SJCRH30 (cell line): ENCODE measurements around the gene TNFRSF19. TPM values are rescaled to one million over a fixed set of nuclear protein-coding genes. Genes with fewer than 3 reads are reported as not detected.

Source experiments
- DNase-seq, 2 experiments: peaks; one replicate each; pipeline ENCODE4 v3.0.0-alpha.2; 2015 to 2020
- H3K27ac ChIP-seq: fragments of 250-450 bp; sonication (Bioruptor Pico); 2 replicates; pipeline ENCODE4 v1.5.1; 2020; ENCODE audit warnings: mild to moderate bottlenecking, moderate library complexity
- H3K27me3 ChIP-seq: fragments of 250-450 bp; sonication (Bioruptor Pico); 2 replicates; pipeline ENCODE4 v1.5.1; 2020; ENCODE audit warnings: mild to moderate bottlenecking, moderate library complexity
- H3K36me3 ChIP-seq: fragments of 250-450 bp; sonication (Bioruptor Pico); 2 replicates; pipeline ENCODE4 v1.5.1; 2020; ENCODE audit warnings: mild to moderate bottlenecking, moderate library complexity
- H3K4me1 ChIP-seq: fragments of 250-450 bp; sonication (Bioruptor Pico); 2 replicates; pipeline ENCODE4 v1.5.1; 2020; ENCODE audit warnings: mild to moderate bottlenecking, moderate library complexity
- H3K4me3 ChIP-seq: fragments of 250-450 bp; sonication (Bioruptor Pico); 2 replicates; pipeline ENCODE4 v1.5.1; 2020; ENCODE audit warnings: mild to moderate bottlenecking, moderate library complexity
- H3K9me3 ChIP-seq: fragments of 250-450 bp; sonication (Bioruptor Pico); replicated peaks from 2 replicates; pipeline ENCODE4 v1.5.1; 2020; ENCODE audit warnings: mild to moderate bottlenecking, moderate library complexity
- total RNA-seq: library from RNA; depleted of rRNA; stranded (reverse); fragments of >200 nt; shearing (Covaris generic); gene quantifications from 2 replicates; pipeline ENCODE4 v1.2.3, GENCODE V29; 2014

Gene TNFRSF19
- total RNA-seq, 1 experiment from 2014 or later: 3.8 TPM

DNA sequence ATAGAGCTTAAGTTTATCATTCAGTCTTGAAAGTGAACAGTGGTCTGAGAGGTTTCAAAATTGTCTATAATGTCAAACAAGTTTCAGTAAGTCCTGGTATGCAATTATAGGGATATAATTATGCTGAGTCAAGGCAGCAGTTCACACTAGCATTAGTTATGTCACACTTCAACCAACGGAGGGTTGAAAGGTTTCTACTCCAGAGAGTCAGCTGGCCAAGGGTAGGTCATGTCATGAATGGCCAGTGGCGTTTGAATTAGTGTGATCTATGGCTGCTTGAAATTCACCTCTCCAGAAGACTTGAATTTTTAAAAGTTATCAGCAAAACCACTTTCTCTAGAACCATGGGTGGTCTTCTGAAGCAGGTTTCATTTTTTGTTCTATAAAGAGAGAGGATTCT, 108.6 kb downstream of the TNFRSF19 start:
- Histone ChIP-seq H3K36me3 (no peaks in the 10 kb centered on the region), H3K4me1 (peaks cover 5% of the 10 kb centered on the region), H3K9me3 (peaks cover 6% of the 10 kb centered on the region), H3K4me3 (no peak overlapping the region), H3K27me3 (no peaks in the 10 kb centered on the region), H3K27ac (no peak overlapping the region)
- no peak for DNase-seq

DNA sequence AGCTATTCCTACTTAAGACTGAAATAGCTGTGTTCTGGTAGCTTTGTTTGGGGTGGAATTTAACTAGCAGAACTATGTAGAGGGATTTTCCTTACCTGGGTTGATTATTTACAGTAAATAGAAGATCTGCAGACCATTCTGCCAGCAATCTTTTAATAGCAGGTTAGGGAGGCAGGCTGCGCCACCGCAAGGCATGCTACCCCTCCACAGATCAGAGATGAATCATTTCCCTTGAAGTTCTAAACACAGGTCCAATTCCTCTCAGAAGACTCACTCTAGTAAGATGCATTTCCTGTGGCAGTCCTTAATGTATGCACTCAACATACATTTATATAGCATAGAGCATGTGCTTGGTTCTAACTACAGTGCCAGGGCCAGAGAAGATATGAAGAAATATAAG, 109.0 kb downstream of the TNFRSF19 start:
- no peak overlapping the region for H3K27ac ChIP-seq
- no peak for DNase-seq
- H3K27me3 ChIP-seq: no peaks in the 10 kb centered on the region

DNA sequence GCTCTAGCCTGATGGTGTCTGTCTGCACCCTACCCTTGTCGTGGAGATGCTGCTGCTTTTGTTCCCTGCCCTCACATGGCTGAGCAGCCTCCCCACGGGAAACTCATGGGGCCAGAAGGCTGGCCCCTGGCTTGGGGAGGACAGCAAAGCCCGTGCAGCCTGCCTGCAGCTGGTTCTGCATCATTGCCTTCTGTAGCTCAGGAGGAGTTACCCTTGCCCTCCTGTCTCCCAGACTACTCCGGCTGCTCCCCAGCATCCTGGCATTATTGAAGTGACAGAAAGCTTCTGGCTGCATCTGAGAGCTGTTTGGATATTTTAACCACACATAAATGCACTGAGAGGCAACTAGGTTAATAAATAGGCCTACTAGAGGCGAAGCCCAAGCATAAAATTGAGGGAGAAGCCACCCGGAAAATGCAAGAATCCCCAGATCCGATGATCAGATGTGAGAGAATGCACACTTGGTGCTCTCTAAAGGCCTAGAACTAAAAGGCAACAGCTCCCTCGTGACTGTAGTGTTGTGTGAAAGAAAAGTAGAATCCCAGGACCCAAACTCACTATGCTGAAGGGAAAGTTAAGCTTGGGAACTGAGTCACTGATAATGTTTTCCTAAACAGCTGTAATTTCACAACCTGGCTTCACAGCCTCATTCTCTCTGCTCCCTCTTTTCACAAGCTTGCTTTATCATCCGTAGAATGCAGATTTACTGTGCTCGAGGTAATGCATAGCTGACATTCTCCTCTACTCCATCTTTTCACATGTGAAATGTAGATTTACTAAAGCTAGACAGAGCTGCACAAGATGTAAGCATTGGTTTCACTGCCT, 110.8 kb downstream of the TNFRSF19 start:
- Histone ChIP-seq H3K4me3 (no peak overlapping the region), H3K27ac (no peak overlapping the region), H3K9me3 (peaks cover 17% of the 10 kb centered on the region), H3K4me1 (no peaks in the 10 kb centered on the region), H3K36me3 (no peaks in the 10 kb centered on the region), H3K27me3 (no peaks in the 10 kb centered on the region)
- DNase-seq: no peak

More for the DNA sequence above, 109.0 kb downstream of the TNFRSF19 start:
- Histone ChIP-seq H3K36me3 (no peaks in the 10 kb centered on the region), H3K4me1 (peaks cover 1% of the 10 kb centered on the region), H3K9me3 (peaks cover 10% of the 10 kb centered on the region), H3K4me3 (no peak overlapping the region)

DNA sequence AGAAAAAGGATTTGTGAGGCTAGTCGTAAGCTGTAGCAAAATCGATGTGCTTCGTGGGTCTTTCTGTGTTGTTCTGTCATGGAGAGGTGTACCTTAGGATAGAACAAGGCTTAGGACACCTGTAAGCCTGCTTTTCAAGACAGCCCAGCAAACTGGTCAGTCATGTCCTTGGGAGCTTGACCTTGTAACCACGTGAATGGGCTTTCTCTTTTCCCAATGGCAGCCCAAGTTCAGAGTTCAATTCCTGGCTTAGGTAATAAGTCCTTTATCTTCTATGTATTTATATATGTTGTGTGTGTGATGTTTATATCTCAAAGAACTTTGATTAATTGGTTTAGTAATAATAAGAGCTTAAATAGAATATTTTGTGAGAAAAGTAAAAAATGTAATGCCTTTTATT, 112.9 kb downstream of the TNFRSF19 start:
- Histone ChIP-seq H3K4me3 (no peak overlapping the region), H3K27ac (no peak overlapping the region), H3K4me1 (no peaks in the 10 kb centered on the region), H3K9me3 (peaks cover 17% of the 10 kb centered on the region), H3K27me3 (no peaks in the 10 kb centered on the region), H3K36me3 (no peaks in the 10 kb centered on the region)
- DNase-seq: no peak

DNA sequence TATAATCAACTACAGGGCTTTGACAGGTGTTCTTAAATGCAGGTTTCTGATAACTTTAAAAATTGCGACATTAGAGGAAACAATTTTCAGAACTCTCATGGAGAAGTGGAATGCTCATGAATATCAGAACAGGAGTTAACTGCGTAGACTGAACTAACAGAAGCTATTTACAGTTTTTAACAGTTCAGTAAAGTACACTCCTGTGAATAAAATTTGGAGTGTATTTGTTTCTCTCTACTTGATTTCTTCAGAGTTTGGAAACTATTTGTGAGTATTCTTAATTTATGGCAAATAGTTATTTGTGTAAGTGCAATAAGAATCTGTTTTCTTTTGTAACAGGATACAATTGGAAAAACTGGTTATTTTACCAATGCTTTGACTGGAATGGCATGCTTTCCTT, 114.4 kb downstream of the TNFRSF19 start:
- H3K4me3 ChIP-seq: no peak overlapping the region
- no peaks in the 10 kb centered on the region for H3K36me3 ChIP-seq
- H3K9me3 ChIP-seq: peaks cover 17% of the 10 kb centered on the region
- H3K4me1 ChIP-seq: no peaks in the 10 kb centered on the region
- H3K27me3 ChIP-seq: no peaks in the 10 kb centered on the region
- no peak for DNase-seq
- no peak overlapping the region for H3K27ac ChIP-seq

DNA sequence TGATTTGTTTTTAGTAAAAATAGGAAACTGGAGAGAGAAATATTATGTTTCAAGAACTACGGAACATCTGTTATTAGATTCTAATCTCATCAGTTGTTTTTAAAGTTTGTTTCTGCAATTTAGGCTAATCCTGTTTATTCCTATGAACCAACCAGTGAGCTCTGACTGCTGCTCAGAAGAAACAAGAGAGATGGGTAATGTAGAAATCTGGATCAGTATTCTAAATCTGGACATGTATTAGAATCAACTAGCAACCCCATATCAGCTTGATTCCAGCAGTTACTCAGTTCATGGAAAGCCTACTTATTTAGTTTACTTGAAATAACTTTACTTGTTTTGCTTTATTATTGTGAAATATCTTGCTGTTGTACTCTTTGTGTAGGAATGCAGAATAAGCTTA, 115.2 kb downstream of the TNFRSF19 start:
- no peaks in the 10 kb centered on the region for H3K4me1 ChIP-seq
- peaks cover 17% of the 10 kb centered on the region for H3K9me3 ChIP-seq
- H3K27ac ChIP-seq: no peak overlapping the region
- H3K4me3 ChIP-seq: no peak overlapping the region
- no peak for DNase-seq
- no peaks in the 10 kb centered on the region for H3K27me3 ChIP-seq
- no peaks in the 10 kb centered on the region for H3K36me3 ChIP-seq

DNA sequence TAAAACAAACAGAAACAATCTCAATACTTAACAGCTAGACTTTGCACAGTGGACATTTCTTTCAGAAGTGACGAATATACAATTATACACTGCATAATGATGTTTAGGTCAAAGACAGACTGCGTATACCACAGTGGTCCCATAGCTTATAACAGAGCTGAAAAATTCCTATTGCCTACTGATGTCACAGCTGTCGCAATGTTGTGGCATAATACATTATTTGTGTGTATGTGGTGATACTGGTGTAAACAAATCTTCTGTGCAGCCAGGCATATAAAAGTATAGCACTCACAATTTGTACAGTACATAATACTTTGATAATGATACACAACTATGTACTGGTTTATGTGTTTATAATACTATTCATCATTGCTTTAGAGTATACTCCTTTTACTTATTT, 116.7 kb downstream of the TNFRSF19 start:
- Histone ChIP-seq H3K4me1 (no peaks in the 10 kb centered on the region), H3K27ac (no peak overlapping the region), H3K36me3 (no peaks in the 10 kb centered on the region), H3K27me3 (no peaks in the 10 kb centered on the region), H3K4me3 (no peak overlapping the region), H3K9me3 (peaks cover 17% of the 10 kb centered on the region)
- no peak for DNase-seq

DNA sequence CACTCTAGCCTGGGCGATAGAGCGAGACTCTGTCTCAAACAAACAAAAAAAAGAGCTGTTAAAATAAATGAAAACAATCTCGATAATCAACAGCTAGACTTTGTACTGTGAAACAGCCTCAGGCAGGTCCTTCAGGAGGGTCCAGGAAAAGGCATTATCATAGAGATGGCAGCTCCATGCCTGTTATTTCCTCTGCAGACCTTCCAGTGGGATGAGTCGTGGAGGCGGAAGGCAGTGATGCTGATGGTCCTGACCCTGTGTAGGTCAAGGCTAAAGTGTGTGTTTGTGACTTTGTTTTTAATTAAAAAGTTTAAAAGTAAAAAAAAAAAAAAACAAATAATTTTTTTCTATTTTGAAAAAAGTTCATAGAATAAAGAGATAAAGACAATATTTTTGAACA, 117.4 kb downstream of the TNFRSF19 start:
- Histone ChIP-seq H3K9me3 (peaks cover 17% of the 10 kb centered on the region), H3K27me3 (no peaks in the 10 kb centered on the region), H3K4me1 (no peaks in the 10 kb centered on the region), H3K27ac (no peak overlapping the region), H3K4me3 (no peak overlapping the region), H3K36me3 (no peaks in the 10 kb centered on the region)
- DNase-seq: no peak

DNA sequence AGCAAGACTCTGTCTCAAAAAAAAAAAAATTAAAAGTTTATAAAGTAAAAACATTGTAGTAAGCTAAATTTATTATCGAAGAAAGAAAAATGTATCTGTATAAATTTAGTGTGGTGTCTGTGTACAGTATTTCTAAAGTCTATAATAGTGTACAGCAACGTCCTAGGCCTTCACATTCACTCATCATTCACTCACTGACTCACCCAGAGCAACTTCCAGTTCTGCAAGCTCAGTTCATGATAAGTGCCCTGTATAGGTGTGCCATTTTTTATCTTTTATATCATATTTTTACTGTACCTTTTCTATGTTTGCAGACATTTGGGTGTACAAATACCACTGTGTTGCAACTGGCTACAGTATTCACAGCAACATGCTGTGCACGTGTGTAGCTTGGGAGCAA, 118.1 kb downstream of the TNFRSF19 start:
- no peak overlapping the region for H3K4me3 ChIP-seq
- no peaks in the 10 kb centered on the region for H3K27me3 ChIP-seq
- peaks cover 16% of the 10 kb centered on the region for H3K9me3 ChIP-seq
- H3K4me1 ChIP-seq: no peaks in the 10 kb centered on the region
- DNase-seq: no peak
- H3K27ac ChIP-seq: no peak overlapping the region
- no peaks in the 10 kb centered on the region for H3K36me3 ChIP-seq

DNA sequence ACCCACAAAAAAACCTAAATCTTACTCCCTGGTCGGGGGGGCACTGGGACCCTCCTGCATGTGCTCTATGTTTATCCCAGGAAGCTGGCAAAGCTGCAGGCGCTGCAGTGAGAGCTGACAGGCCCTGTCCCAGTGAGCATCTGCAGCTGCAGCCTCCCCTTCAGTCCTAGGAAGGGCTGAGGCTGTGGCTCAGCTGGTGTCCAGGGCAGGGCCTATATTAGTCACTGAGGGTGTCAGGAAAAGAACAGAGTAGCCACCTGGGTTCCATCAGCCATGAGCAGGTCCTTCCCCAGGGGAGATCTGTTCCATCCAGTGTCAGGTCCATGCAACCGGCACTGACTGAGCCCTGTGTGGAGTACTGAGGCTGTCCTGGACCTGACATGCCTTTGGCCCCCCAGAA, 120.5 kb downstream of the TNFRSF19 start:
- Histone ChIP-seq H3K4me1 (no peaks in the 10 kb centered on the region), H3K9me3 (no peaks in the 10 kb centered on the region), H3K36me3 (no peaks in the 10 kb centered on the region), H3K4me3 (no peak overlapping the region), H3K27me3 (no peaks in the 10 kb centered on the region), H3K27ac (no peak overlapping the region)
- no peak for DNase-seq

DNA sequence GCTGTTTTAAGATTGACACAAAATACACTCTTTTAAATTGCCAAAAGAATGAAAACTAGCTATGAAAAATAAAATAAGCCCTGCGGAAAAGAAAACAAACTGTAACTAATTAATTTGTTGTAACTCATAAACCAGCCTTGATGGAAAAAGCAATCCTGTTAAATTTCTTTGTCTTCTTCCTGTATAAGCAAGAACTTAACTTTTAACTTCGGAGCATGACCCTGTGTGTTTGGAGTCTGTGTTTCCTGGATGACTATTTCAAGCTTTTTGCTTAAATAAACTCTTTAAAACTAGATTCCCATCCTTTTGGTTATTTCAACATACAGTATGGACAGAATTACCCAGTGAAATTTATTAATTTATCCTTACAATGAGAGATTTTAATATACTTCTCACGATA, 122.6 kb downstream of the TNFRSF19 start:
- no peak for DNase-seq
- no peak overlapping the region for H3K27ac ChIP-seq

DNA sequence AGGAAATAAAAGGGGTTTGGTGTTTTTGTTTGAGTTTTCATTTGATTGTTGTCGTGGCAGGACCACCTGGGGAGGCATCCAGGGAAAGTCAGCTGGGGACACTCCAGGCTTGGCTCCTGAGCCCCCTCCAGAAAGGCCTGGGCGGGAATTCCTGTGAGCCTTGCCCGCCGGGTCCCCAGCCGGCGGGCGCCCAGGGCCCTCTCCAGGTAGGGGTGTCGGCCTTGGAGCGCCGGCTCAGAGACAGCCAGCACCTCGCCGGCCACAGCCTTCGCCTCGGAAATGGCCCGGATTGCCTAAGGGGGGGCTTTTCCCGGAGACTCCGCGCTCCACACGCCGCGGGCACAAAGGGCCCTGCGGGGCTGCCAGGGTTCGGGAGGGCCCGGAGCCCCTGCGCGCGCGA, 125.0 kb downstream of the TNFRSF19 start:
- no peak overlapping the region; the same call in 1 of the 2 replicates for H3K4me3 ChIP-seq
- H3K36me3 ChIP-seq: no peaks in the 10 kb centered on the region
- H3K4me1 ChIP-seq: no peaks in the 10 kb centered on the region
- H3K27me3 ChIP-seq: no peaks in the 10 kb centered on the region
- no peak overlapping the region for H3K27ac ChIP-seq
- H3K9me3 ChIP-seq: no peaks in the 10 kb centered on the region
- no peak for DNase-seq

More for the DNA sequence above, 122.6 kb downstream of the TNFRSF19 start:
- Histone ChIP-seq H3K4me3 (no peak overlapping the region), H3K4me1 (no peaks in the 10 kb centered on the region), H3K9me3 (no peaks in the 10 kb centered on the region), H3K27me3 (no peaks in the 10 kb centered on the region), H3K36me3 (no peaks in the 10 kb centered on the region)

DNA sequence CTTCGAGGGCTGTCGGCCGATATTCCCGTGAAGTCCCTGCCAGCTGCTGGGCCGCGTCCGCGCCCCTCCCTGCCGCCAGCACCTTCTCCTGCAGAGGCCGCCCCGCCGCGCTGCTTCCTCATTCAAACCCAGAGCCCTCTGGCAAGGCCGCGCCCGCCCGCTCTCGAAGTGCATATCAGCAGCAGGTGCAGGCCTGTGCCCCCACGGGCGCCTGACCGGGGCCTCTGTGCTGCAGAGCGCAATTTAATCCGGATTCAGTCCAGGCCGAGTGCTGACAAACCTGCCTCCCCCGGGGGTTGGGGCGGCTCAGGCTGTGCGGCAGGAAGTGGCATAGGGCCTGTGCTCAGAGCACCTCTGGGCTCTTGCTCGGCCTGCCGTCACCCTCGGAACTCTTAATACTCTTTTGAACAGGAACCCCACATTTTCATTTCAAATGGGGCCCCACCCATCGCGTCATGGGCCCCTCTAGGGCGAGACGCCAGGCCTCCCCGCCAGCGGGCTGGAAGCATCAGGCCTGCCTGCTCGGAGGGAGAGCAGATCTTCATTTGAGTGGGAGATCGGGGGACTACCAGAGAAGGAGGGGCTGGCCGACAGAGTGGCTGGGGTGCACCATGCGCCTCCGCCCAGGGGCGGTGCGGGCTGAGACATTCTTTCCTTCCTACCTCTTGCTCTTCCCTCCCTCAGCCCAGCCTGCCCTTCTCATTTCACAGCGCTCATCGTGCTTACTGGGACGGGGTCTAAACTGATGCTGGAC, 125.7 kb downstream of the TNFRSF19 start:
- no peak overlapping the region for H3K27ac ChIP-seq
- no peaks in the 10 kb centered on the region for H3K27me3 ChIP-seq
- H3K4me1 ChIP-seq: peaks cover 2% of the 10 kb centered on the region
- no peaks in the 10 kb centered on the region for H3K36me3 ChIP-seq
- no peaks in the 10 kb centered on the region for H3K9me3 ChIP-seq
- peak overlapping the region; percentile 44 for H3K4me3 ChIP-seq
- peak; percentile 71 to 72 for DNase-seq

DNA sequence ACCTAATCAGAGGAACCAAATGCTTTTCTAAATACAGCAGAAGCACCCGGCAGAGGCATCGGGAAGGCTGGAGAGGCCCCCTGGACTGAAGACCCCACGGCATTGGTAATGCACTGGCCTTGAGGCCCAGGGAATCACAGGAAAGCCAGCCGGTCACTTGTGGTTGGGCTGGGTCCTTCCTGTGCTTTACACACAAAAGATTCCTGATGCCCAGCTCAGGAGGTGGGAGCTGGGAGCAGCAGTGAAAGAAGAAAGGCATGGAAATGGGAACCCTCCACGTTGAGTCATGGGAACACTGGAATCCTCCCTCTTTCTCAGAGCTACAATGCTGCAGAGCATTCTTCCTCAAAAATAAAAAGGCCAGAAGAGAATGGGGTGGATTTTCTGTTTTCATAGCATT, 126.4 kb downstream of the TNFRSF19 start:
- no peaks in the 10 kb centered on the region for H3K9me3 ChIP-seq
- no peak for DNase-seq
- H3K27ac ChIP-seq: no peak overlapping the region
- no peak overlapping the region for H3K4me3 ChIP-seq
- H3K36me3 ChIP-seq: no peaks in the 10 kb centered on the region
- no peaks in the 10 kb centered on the region for H3K27me3 ChIP-seq
- H3K4me1 ChIP-seq: peaks cover 7% of the 10 kb centered on the region

DNA sequence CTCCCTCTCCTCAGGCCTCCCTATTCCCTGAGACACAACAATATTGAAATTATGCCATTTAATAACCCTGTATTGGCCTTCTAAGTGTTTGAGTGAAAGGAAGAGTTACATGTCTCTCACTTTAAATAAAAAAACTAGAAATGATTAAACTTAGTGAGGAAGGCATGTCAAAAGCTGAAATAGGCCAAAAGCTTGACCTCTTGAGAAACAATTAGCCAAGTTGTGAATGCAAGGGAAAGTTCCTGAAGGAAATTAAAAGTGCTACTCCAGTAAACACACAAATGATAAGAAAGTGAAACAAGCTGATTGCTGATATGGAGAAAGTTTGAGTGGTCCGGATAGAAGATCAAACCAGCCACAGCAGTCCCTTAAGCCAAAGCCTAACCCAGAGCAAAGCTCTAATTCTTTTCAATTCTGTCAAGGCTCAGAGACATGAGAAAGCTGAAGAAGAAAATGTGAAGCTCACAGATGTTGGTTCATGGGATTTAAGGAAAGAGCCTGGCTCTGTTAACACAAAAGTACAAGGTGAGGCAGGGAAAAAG, 127.6 kb downstream of the TNFRSF19 start:
- Histone ChIP-seq H3K36me3 (no peaks in the 10 kb centered on the region), H3K27ac (no peak overlapping the region), H3K9me3 (no peaks in the 10 kb centered on the region), H3K4me1 (peaks cover 16% of the 10 kb centered on the region), H3K27me3 (no peaks in the 10 kb centered on the region), H3K4me3 (no peak overlapping the region)
- no peak for DNase-seq
